GM12878 (cell line): ENCODE results near the gene CETN1.

Experiments used
- TF ChIP-seq, protein P1 (sequence below), 3 experiments: IDR thresholded peaks in 2 of 3; conservative IDR thresholded peaks in 1 of 3; 2 replicates each; pipeline ENCODE4 v1.5.1; 2011; ENCODE audit warnings: low read depth in 3 of 3, low read length in 3 of 3, mild to moderate bottlenecking in 3 of 3, control low read depth in 2 of 3, moderate library complexity in 2 of 3, inconsistent platforms in 1 of 3, mixed read lengths in 1 of 3; ENCODE audit not compliant: control insufficient read depth in 2 of 3, insufficient read depth in 1 of 3; ENCODE audit errors: extremely low read depth in 1 of 3
- TF ChIP-seq, protein P2 (sequence below): fragments of 450-650 bp; formaldehyde crosslinking; IDR thresholded peaks from 2 replicates; pipeline ENCODE4 v1.4.0; 2022; ENCODE audit warnings: mild to moderate bottlenecking, moderate library complexity

- TF ChIP-seq, protein P1, sequence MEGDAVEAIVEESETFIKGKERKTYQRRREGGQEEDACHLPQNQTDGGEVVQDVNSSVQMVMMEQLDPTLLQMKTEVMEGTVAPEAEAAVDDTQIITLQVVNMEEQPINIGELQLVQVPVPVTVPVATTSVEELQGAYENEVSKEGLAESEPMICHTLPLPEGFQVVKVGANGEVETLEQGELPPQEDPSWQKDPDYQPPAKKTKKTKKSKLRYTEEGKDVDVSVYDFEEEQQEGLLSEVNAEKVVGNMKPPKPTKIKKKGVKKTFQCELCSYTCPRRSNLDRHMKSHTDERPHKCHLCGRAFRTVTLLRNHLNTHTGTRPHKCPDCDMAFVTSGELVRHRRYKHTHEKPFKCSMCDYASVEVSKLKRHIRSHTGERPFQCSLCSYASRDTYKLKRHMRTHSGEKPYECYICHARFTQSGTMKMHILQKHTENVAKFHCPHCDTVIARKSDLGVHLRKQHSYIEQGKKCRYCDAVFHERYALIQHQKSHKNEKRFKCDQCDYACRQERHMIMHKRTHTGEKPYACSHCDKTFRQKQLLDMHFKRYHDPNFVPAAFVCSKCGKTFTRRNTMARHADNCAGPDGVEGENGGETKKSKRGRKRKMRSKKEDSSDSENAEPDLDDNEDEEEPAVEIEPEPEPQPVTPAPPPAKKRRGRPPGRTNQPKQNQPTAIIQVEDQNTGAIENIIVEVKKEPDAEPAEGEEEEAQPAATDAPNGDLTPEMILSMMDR (IDR thresholded peaks at IDR 0.05 in 2 of 3, conservative IDR thresholded peaks at IDR 0.05 in 1 of 3; ENCODE audit: control insufficient read depth in 2 of 3, extremely low read depth in 1 of 3, insufficient read depth in 1 of 3, low read depth in 3 of 3, low read length in 3 of 3): no peak
- TF ChIP-seq, protein P2, sequence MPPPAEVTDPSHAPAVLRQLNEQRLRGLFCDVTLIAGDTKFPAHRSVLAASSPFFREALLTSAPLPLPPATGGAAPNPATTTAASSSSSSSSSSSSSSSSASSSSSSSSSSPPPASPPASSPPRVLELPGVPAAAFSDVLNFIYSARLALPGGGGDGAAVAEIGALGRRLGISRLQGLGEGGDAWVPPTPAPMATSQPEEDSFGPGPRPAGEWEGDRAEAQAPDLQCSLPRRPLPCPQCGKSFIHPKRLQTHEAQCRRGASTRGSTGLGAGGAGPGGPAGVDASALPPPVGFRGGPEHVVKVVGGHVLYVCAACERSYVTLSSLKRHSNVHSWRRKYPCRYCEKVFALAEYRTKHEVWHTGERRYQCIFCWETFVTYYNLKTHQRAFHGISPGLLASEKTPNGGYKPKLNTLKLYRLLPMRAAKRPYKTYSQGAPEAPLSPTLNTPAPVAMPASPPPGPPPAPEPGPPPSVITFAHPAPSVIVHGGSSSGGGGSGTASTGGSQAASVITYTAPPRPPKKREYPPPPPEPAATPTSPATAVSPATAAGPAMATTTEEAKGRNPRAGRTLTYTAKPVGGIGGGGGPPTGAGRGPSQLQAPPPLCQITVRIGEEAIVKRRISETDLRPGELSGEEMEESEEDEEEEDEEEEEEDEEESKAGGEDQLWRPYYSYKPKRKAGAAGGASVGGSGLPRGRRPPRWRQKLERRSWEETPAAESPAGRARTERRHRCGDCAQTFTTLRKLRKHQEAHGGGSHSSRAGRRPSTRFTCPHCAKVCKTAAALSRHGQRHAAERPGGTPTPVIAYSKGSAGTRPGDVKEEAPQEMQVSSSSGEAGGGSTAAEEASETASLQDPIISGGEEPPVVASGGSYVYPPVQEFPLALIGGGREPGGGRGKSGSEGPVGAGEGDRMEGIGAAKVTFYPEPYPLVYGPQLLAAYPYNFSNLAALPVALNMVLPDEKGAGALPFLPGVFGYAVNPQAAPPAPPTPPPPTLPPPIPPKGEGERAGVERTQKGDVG: no peak
Measured at GRCh38 chr18:582465-582864, 2.3 kb downstream of the CETN1 start.
